GM21619 (cell line): ENCODE data around the gene URAD.

Source experiments
- ATAC-seq: cut with Tn5 transposase; IDR thresholded peaks from one replicate; pipeline ENCODE4 v1.9.1; 2021; ENCODE audit not compliant: unreplicated experiment

The URAD gene

GRCh38 chr13:28001049-28001448, 12.6 kb upstream of the URAD start:
- no peak for ATAC-seq

- no peak for ATAC-seq
Measured at GRCh38 chr13:28000567-28000966, 12.1 kb upstream of the URAD start.

- ATAC-seq, result no peak
Measured at GRCh38 chr13:27997904-27998522, 9.5 kb upstream of the URAD start.

- ATAC-seq, result no peak
Measured at GRCh38 chr13:27991881-27992280, 3.4 kb upstream of the URAD start.

- no peak for ATAC-seq
Measured at GRCh38 chr13:27985600-27985999, 2.9 kb downstream of the URAD start.

- no peak for ATAC-seq
Measured at GRCh38 chr13:27982361-27982760, 6.1 kb downstream of the URAD start.

GRCh38 chr13:27981006-27981708, 7.3 kb downstream of the URAD start:
- ATAC-seq, result no peak

GRCh38 chr13:27980280-27980998, 8.1 kb downstream of the URAD start:
- ATAC-seq, result no peak

GRCh38 chr13:27979765-27980279, 8.7 kb downstream of the URAD start:
- ATAC-seq, result no peak

- no peak for ATAC-seq
Measured at GRCh38 chr13:27979001-27979643, 9.4 kb downstream of the URAD start.

- no peak for ATAC-seq
Measured at GRCh38 chr13:27978301-27978968, 10.1 kb downstream of the URAD start.

- ATAC-seq, result no peak
Measured at GRCh38 chr13:27977476-27978300, 10.8 kb downstream of the URAD start.

- ATAC-seq, result no peak
Measured at GRCh38 chr13:27976362-27977091, 12.0 kb downstream of the URAD start.

GRCh38 chr13:27975564-27976361, 12.7 kb downstream of the URAD start:
- no peak for ATAC-seq

- no peak for ATAC-seq
Measured at GRCh38 chr13:27973961-27974662, 14.4 kb downstream of the URAD start.

- ATAC-seq, result no peak
Measured at GRCh38 chr13:27973291-27973690, 15.2 kb downstream of the URAD start.

GRCh38 chr13:27972478-27972820, 16.0 kb downstream of the URAD start:
- no peak for ATAC-seq
